Omental fat pad (tissue), 4 donors: ENCODE data around the gene C11orf52. TPM values are rescaled to one million over a fixed set of nuclear protein-coding genes. Genes with fewer than 3 reads are reported as not detected.
"Not testable (repeated sequence)": the region's sequence is repeated elsewhere in the genome, so short reads cannot be mapped to it uniquely, and the experiment has no call there.

Source experiments
- ATAC-seq: fragments of 150-250 bp; one replicate; pipeline ENCODE4 v1.9.1; 2016; ENCODE audit warnings: mild to moderate bottlenecking, moderate library complexity; ENCODE audit not compliant: low FRiP score
- DNase-seq: peaks from one replicate; pipeline ENCODE4 v3.0.0-alpha.2; 2019; ENCODE audit warnings: low spot score
- total RNA-seq, 4 donors: library from RNA; depleted of rRNA; stranded (reverse); fragments of >200 nt; gene quantifications; one replicate each; pipeline ENCODE4 v1.1.0, GENCODE V29; 2016
- TF ChIP-seq, protein P1 (sequence below), 3 donors: fragments of 450-650 bp; IDR thresholded peaks; one replicate each; pipeline ENCODE4 v1.5.1; 2016 to 2017; ENCODE audit warnings: antibody characterized with exemption in 3 of 3, mild to moderate bottlenecking in 3 of 3, moderate library complexity in 2 of 3

The C11orf52 gene
- total RNA-seq, 4 donors from 2014 or later = 3.4 to 7.9 (median 7.5) TPM; not detected in 1

DNA sequence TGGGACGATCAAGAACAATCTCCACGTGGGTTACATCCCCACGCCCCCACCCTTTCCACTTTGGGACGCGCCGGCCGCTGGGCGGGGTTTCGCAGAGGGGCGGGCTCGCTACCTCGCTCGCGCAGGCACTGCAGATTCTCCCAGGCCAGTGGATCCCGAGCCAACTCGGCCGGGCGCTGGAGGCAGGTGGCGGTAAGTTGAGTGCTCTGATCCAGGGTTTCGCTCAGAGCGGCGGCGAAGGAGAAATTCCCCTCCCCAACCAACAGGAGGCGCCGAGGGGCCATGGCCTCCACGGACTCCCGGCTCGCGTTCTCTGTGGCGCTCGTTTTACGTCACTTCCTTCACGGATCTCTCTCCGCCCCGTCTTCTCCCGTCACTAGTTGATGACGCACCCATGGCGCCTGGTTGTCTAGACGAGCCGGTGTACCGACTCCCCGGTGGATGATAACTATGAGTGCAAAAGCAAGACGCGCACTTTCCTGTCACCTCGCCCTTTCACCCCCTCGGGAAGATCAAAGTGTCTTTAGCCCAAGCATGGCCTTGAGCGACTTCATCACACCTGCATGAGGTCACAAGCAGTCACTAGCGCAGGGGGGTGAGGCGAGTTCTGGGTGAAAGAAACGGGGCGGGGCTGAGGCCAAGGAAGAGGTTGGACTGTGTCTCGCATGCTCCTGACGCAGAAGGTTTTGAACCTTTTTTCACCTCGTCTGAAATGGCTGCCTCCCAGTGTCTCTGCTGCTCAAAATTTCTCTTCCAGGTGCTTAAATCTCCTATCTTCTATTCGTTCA is 39.7 kb upstream of the C11orf52 start, which contains the start of the genes CFAP68 and FDXACB1:
Gene CFAP68 (plus strand): TSS at position 693 of the 788 bp plus-strand sequence. CDS start 20 bp downstream, at position 713.
Gene FDXACB1 (minus strand): TSS at position 317 of the 788 bp plus-strand sequence. CDS start 33 bp downstream, at position 284.
- ATAC-seq (peak; percentile 98), DNase-seq (peak; percentile 91)
- TF ChIP-seq, protein P1, sequence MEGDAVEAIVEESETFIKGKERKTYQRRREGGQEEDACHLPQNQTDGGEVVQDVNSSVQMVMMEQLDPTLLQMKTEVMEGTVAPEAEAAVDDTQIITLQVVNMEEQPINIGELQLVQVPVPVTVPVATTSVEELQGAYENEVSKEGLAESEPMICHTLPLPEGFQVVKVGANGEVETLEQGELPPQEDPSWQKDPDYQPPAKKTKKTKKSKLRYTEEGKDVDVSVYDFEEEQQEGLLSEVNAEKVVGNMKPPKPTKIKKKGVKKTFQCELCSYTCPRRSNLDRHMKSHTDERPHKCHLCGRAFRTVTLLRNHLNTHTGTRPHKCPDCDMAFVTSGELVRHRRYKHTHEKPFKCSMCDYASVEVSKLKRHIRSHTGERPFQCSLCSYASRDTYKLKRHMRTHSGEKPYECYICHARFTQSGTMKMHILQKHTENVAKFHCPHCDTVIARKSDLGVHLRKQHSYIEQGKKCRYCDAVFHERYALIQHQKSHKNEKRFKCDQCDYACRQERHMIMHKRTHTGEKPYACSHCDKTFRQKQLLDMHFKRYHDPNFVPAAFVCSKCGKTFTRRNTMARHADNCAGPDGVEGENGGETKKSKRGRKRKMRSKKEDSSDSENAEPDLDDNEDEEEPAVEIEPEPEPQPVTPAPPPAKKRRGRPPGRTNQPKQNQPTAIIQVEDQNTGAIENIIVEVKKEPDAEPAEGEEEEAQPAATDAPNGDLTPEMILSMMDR (IDR thresholded peaks at IDR 0.05) = peak in 2 of 3 donors; percentile 86 to 95

GRCh38 chr11:111879637-111879960 is 39.1 kb upstream of the C11orf52 start:
- DNase-seq = no peak
- peak; percentile 16 for ATAC-seq
- TF ChIP-seq, protein P1 (IDR thresholded peaks at IDR 0.05) = no peak

DNA sequence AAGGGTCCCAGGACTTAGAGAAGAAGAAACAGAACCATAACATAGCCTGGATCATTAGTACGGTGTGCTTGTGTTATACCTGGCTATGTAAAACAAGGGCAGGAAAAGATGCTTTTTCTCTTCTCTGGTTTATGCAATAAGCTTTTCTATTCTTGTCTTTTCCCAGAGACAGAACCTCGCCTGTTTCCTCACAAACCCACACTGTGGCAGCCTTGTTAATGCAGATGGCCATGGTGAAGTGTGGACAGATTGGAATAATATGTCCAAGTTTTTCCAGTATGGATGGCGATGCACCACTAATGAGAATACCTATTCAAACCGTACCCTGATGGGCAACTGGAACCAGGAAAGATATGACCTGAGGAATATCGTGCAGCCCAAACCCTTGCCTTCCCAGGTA is 36.5 kb upstream of the C11orf52 start:
- ATAC-seq = no peak
- DNase-seq = no peak
- TF ChIP-seq, protein P1 (IDR thresholded peaks at IDR 0.05) = no peak

- ATAC-seq, DNase-seq: not testable (repeated sequence)
These were observed 33.7 kb upstream of the C11orf52 start for GRCh38 chr11:111885053-111885452.

- DNase-seq = no peak
- TF ChIP-seq, protein P1 (IDR thresholded peaks at IDR 0.05) = no peak
- ATAC-seq = no peak
These were observed 32.7 kb upstream of the C11orf52 start for GRCh38 chr11:111886032-111886431.

DNA sequence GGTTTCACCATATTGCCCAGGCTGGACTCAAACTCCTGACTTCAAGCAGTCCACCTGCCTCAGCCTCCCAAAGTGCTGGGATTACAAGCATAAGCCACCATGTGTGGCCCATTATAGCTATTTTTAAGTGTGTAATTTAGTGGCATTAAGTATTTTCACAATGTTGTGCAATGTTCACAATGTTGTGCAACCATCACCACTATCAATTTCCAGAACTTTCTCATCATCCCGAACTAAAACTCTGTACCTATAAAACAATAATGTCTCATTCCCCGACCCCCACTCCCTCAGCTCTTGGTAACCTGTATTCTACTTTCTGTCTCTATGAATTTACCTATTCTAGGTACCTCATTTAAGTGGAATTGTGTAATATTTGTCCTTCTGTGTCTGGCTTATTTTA is 31.9 kb upstream of the C11orf52 start:
- DNase-seq (no peak), ATAC-seq (no peak)
- TF ChIP-seq, protein P1 (IDR thresholded peaks at IDR 0.05) = no peak

DNA sequence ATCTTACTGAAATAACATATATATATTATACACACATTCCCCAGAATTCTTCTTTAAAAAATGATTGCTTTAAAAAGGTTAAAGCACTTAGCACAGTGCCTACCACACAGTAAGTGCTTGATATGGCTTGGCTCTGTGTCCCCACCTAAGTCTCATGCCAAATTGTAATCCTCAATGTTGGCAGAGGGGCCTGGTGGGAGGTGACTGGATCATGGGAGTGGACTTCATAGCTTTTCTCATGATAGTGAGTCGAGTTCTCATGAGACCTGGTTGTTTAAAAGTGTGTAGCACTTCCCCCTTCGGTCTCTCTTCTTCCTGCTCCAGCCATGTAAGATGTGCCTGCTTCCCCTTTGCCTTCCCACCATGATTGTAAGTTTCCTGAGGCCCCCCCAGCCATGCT is 13.3 kb upstream of the C11orf52 start:
- no peak for DNase-seq
- no peak for ATAC-seq

More for the DNA sequence above, 13.3 kb upstream of the C11orf52 start:
- TF ChIP-seq, protein P1 (IDR thresholded peaks at IDR 0.05) = no peak
